ENCODE measurements around the gene NCAPG2.

The NCAPG2 gene

GRCh38 chr7:158704524-158705233, at the start of gene NCAPG2:
Gene NCAPG2, minus strand, starts transcription at chr7:158704804. Its CDS starts 2,905 bp downstream, at chr7:158701899.
- DNase-seq (ENCODE audit: low spot score): peak; percentile 99

DNA sequence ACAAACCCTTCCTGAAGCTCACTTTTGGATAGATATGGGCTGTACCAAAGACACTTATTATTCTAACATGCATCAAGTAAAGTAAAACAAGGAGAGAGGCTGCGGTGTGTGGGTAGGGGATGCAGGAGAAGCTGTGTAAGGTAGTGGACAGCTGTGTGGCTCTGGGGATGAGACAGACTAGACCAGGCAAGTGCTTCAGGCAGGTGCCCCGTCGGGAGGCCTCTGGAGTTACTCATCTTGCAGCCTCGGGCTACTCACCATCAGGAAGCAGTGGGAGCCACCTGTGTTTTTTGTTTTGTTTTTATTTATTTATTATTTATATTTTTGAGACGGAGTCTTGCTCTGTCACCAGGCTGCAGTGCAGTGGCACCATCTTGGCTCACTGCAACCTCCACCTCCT, 49.3 kb upstream of the NCAPG2 start:
- DNase-seq (ENCODE audit: low spot score): no peak

DNA sequence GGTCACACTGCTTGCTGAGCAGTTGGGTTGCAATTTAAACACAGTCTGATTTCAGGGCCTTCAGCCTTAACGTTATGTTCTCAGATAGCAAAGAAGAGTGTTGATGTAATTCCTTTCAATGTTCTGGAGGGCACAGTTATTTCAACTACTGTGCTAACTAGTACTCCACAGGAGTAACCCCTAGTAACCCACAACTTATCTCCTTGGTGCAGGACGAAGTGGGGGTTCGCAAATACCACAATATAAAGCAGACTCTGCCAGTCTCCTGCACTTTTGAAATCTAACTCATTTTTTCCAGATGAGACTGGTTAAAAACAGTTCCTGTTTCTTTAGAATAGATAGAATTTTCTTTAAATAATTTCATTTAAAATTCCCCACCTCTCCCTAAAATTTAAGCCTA, 47.1 kb upstream of the NCAPG2 start:
- DNase-seq (ENCODE audit: low spot score): no peak

GRCh38 chr7:158751199-158751598, 46.6 kb upstream of the NCAPG2 start:
- no peak for DNase-seq (ENCODE audit: low spot score)

DNA sequence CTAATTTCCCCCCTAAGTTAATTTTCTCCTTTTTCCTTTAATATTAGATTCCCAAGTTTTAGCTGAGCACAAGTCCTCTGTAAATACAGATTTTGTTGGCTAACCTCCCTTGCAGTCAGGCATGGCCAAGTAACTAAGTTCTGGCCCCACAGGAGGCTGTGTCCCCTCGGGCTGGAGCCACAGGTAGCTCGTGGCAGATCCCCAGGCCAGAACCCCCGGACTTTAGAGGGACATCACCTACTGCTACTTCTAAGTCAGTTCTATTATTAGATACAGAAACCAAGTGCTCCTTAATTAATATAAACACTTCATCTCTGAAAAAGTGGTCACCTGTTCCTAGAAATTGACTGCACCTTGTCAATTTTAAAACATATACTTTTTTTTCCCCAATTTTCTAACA, 46.1 kb upstream of the NCAPG2 start:
- no peak for DNase-seq (ENCODE audit: low spot score)

GRCh38 chr7:158749396-158749795, 44.8 kb upstream of the NCAPG2 start:
- DNase-seq (ENCODE audit: low spot score): no peak

GRCh38 chr7:158748335-158748734, 43.7 kb upstream of the NCAPG2 start:
- no peak for DNase-seq (ENCODE audit: low spot score)

GRCh38 chr7:158747408-158747807, 42.8 kb upstream of the NCAPG2 start:
- no peak for DNase-seq (ENCODE audit: low spot score)

GRCh38 chr7:158746957-158747356, 42.4 kb upstream of the NCAPG2 start:
- no peak for DNase-seq (ENCODE audit: low spot score)

DNA sequence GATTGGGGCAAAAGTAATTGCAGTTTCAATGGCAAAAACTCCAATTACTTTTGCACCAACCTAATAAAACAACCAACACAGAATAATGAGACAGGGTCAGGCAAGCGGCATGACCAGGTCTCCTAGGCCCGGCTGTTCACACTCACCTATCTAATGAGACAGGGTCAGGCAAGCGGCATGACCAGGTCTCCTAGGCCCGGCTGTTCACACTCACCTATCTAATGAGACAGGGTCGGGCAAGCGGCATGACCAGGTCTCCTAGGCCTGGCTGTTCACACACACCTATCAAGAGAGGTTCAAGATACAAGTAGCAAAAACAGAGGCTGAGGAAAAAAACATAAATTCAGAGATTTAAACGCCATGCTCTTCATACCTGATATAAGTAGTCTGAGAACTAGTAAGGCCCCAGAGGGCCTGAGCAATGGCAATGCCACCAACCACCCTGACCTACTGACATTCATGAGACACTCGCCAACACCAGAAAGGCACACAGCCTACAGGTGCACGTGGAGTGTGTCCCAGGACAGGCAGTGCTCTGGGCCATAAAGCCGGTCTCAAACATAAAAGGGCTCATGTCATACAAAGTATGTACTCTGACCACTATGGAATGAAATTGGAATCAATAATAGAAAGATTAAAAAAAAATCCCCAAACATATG, 40.6 kb upstream of the NCAPG2 start:
- no peak for DNase-seq (ENCODE audit: low spot score)

GRCh38 chr7:158744070-158744469, 39.5 kb upstream of the NCAPG2 start:
- DNase-seq (ENCODE audit: low spot score): no peak

- DNase-seq (ENCODE audit: low spot score): no peak
These were observed 38.6 kb upstream of the NCAPG2 start for GRCh38 chr7:158743219-158743618.

- DNase-seq (ENCODE audit: low spot score): no peak
These were observed 37.6 kb upstream of the NCAPG2 start for GRCh38 chr7:158742065-158742821.

DNA sequence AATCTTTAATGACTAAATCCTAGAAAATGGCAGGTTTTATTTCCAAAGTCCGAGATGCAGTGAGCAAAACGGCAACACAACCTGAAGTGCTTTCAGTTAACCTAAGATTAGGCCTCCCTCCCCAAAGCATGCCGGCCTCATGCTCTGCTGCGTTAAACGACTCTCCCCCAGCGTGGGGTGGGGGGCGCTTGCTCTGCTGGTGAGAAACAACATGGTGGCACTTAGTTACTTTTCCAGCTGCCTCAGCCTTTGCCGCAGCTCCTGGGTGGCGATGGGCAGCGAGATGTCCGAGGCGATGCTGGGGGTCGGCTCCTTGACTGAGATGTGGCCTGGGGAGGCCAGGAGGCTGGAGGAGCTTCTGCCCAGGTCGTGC, 36.7 kb upstream of the NCAPG2 start:
- DNase-seq (ENCODE audit: low spot score): no peak

DNA sequence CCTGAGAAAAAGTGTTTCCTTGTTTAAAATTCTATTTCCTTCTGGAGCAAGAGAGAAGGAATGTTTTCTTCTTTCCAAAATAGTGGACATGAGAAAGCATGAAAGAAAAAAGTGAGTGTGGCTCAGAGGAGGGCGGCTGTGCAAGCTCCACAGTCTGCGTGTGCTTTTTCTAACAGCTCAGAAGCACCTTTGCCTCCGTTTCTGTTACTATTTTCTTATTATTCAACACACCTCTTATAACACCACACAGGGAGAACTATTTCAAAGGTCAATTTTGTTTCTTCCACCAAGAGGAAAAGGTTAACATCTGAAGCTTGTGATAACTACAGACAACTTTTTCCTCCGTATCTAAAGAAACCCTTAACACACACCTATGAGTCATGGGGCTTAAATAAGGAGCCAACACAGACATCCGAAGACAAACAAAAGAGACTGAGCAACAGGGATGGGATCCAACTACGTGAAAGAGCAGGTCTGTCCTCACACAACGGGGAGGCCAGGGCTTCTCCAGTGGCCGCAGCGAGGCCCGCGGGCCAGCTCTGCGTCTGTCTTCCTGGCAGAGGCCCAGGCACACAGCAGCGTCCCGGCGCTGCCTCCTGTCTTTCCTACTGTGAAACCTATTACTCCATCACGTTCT, 36.2 kb upstream of the NCAPG2 start:
- DNase-seq (ENCODE audit: low spot score): peak; percentile 21

GRCh38 chr7:158740013-158740656, 35.5 kb upstream of the NCAPG2 start:
- peak; percentile 55 for DNase-seq (ENCODE audit: low spot score)

DNA sequence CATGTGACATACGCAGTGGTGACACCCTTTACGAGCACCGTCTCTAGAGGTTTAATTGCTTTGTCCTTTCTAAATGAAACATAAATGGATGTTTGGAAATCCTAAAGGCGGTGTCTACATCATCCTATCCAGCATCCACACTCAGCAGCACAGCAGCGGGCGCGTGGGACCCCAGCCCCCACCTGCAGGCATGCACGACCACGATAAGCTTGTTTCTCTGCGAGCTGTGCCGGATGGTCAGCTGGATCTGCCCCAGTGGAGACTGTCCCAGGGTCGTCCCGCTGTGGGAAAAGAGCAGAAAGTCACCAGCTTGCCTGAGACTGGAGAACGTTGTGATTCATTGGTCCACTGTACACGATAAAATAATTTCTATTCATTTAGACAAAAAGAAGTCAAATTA, 34.2 kb upstream of the NCAPG2 start:
- no peak for DNase-seq (ENCODE audit: low spot score)

- no peak for DNase-seq (ENCODE audit: low spot score)
These were observed 32.6 kb upstream of the NCAPG2 start for GRCh38 chr7:158737064-158737695.

DNA sequence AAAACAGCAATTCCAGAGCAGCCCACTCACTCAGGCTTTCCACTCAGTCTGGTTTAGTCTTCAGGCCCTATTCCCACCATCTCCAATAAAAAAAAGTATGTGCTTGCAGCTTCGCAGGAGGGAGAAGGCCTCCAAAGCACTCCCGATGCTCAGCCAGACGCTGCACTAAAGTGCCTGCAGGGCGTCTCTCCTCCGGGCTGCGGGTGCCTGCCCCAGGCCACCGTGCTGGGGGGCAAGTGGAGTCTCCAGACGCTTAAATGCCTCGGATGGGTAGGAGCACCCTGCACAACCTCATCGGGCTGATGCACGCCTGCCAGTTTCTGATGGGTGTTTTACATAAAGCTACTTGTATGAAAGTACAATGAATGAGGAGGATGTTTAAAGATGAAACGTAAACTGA, 31.3 kb upstream of the NCAPG2 start:
- DNase-seq (ENCODE audit: low spot score): no peak

- no peak for DNase-seq (ENCODE audit: low spot score)
These were observed 30.3 kb upstream of the NCAPG2 start for GRCh38 chr7:158734861-158735260.

GRCh38 chr7:158733775-158734494, 29.3 kb upstream of the NCAPG2 start:
- no peak for DNase-seq (ENCODE audit: low spot score)
